HG03469 (cell line): ENCODE measurements around the gene SQOR.
"Not testable (repeated sequence)": the region's sequence is repeated elsewhere in the genome, so short reads cannot be mapped to it uniquely, and the experiment has no call there.

Experiments
- ATAC-seq: cut with Tn5 transposase; IDR thresholded peaks from one replicate; pipeline ENCODE4 v1.9.1; 2021; ENCODE audit warnings: mild to moderate bottlenecking, moderate library complexity, moderate number of reproducible peaks; ENCODE audit not compliant: unreplicated experiment

SQOR gene

GRCh38 chr15:45630917-45631691 is 3.7 kb upstream of the SQOR start:
- no peak for ATAC-seq

DNA sequence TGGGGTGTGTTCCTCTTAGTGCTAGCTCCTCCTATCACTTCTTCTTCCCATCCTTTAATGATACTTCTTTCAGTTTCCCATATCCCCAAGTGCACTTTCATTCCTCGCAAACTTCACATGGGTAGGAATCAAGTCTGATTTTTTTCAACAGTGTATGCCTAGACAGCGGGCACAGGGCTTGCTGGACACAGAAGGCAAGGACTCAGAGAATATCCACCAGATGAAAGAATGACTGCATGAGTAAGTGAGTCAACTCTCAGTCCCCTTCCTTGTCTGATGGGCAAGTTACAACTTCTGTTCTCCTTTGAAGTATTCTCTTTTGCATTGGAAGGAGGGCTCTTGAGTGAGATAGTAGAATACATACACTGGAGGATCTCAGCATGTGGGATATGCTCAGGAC is 3.1 kb upstream of the SQOR start:
- no peak for ATAC-seq

- peak; percentile 29 for ATAC-seq
Measured at GRCh38 chr15:45635191-45635638, 386 bp downstream of the SQOR start.

DNA sequence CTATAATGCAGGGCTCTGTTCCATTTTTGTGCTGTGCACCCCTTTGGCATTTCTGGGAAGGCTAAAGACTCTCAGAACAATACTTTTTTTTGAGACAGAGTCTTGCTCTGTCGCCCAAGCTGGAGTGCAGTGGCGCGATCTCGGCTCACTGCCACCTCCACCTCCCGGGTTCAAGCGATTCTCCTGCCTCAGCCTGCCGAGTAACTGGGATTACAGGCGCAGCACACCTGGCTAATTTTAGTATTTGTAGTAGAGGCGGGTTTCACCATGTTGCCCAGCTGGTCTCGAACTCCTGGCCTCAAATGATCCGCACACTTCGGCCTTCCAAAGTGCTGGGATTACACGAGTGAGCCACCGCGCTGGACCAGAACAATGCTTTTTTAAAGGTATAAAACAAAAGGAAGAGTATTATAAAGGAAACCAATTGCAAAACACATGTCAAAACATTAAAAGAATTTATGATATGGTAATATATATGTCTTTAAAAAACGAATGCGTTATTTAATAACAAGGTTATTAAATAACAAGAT is 999 bp downstream of the SQOR start:
- ATAC-seq, result no peak

DNA sequence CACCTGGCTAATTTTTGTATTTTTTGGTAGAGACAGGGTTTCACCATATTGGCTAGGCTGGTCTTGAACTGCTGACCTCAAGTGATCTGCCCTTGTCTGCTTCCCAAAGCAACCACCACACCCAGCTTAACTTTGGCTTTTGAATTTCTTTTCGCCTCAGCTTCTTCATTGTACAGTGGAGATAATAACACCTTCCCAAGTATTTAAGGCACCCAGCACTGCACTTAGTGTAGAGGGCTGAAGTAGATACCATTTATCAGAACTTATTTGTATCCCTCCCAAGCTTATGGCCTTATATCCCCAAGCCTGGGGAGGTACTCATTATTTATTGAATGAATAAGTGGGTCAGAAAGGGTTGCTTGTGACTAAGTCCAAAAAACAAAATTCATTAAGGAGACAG is 2.3 kb downstream of the SQOR start:
- ATAC-seq, result no peak

- peak; percentile 47 for ATAC-seq
Measured at GRCh38 chr15:45637552-45638033, 2.8 kb downstream of the SQOR start.

- ATAC-seq, result no peak
Measured at GRCh38 chr15:45640616-45641015, 5.8 kb downstream of the SQOR start.

DNA sequence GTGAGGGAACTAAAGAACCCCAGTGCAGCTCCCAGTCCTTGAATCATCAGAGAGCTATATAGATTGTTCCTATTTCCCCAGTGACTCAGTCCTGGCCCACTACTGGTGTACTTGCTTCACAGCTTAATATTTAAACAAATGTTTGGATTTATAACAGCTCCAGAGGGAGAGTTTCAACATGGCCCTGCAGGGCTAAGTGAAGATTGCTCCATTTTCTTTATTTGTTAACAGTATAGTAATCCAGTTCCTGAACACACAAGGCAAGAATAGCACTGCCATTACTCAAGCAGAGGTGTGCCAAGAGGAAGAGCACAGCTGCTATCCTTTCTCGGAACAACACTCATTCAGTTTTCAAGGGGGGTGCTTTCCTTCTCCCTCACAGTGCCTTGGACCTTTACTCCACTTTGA is 6.5 kb downstream of the SQOR start:
- ATAC-seq, result no peak

DNA sequence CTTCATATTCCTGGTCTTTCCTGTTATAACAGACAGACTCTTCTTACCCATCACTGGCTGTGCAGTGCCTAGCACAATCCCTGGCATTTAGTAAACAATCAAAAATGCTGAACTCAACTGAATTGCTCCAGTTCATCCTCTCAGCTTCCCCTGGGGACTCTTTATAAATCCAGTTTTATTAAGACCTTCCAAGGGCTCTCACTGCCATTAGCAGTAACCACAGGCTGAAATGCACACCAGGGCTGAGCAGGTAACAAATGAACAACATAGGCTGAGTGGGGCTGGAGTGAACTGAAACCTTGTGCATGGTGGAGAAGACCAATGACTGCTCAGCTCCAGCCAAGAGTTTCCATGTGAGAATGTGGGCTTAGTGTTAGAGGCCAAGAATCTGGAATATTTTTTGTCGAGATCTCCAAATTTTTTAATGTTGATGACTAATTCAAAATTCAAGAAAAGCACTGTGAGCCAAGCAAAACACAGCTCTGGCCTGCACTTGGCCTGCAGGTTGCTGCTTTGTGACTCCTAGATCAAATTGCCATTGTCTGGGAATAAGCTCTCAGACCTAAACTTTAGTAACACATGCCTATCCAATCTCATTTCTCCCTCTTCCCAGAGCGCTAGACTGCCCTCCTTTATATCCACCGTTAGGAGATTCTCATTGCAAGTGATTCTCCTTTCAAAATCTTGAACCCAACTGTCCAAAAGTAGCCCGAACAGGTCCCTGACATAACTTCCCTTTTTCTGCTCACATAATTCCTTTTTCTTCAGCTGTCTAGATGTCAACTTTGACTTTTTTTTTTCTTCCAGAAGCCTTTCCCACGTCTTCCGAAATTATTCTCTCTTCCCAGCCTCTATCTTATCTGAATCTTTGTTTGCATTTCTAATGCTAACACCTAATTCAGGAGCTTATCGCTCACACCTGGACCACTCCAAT is 7.4 kb downstream of the SQOR start:
- no peak for ATAC-seq

DNA sequence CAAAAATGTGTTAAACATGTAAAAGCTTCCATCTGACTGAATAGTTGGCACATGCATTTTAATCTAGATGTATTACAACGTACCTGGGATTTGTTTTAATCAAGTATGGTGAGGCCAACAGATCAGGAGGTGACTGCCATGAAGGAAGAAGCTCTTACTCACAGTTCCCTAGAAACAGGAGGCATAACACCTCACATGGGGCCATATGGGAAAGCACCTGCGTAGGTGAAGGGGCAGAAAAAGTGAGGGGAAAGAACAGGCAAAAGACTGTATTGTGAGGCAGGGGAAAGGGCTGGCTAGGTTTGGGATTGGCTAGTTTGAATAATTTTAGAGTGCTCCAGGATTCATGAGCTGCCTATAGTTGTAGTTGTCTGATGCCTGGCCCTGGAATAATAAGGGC is 9.6 kb downstream of the SQOR start:
- no peak for ATAC-seq

- ATAC-seq, result no peak
Measured at GRCh38 chr15:45645026-45645980, 10.5 kb downstream of the SQOR start.

DNA sequence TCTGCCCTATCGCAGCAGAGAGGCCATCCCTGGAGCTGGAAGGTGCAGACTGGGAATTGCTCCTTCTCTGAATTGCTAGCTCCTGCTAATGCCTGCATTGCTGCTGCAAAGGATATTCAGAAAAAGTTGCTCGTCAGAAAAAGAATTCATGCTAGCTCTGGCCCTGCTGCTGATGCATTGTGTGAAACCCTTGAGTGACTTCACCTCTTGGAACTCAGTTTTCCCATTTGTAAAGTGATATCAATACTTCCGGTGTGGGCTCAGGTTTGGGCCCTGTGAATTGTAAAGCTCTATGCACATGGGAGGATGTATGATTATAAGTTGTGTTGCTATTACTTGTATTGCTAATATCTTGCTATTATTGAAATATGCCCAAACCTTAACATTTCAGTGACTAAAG is 11.4 kb downstream of the SQOR start:
- ATAC-seq, result no peak

DNA sequence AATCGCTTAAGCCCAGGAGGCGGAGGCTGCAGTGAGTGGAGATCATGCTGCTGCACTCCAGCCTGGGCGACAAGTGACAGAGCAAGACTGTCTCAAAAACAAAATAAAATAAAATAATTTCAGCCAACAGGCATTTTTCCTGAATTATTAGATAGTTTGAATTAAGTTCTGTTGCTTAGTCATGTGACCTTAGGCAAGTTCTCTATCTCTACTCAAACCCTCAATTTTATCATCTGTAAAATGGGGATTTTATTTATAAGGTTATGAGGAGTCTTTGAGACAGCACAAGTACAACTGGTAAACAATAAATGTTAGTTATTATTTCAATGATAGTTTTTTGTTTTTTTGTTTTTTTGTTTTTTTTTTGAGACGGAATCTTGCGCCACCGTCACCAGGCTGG is 13.0 kb downstream of the SQOR start:
- ATAC-seq, result no peak

DNA sequence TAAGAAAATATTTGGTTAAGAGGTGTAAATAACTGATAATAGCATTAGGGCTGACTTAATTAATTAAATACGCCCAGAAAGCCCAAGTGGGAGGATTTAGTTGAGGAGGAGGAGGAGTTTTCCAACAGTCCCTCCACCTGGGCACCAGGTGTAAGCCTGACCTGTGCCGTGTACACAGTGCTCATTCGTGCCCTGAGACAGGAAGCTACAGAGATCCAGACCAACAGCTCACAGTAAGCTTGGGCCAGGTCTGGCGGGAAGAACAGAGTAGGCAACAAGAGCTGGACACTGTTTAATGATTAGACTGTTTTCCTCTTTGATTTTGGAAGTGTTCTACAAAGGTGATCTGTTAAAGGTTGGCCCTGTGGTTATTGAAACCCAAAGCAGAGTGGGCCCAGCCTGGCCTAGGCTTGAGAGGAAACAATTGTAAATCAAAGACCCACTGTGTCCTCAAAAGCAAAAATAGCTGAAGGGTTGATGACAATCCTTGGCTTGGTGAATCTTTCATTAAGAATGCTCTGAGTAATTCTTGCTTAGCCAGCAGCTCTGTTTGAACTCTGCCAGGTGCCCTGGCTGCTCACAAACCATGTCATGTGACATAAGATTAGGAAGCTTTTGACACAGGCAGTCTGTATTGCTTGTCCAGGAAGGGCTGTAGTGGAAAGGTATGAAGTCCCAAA is 13.8 kb downstream of the SQOR start:
- ATAC-seq, result peak; percentile 45

DNA sequence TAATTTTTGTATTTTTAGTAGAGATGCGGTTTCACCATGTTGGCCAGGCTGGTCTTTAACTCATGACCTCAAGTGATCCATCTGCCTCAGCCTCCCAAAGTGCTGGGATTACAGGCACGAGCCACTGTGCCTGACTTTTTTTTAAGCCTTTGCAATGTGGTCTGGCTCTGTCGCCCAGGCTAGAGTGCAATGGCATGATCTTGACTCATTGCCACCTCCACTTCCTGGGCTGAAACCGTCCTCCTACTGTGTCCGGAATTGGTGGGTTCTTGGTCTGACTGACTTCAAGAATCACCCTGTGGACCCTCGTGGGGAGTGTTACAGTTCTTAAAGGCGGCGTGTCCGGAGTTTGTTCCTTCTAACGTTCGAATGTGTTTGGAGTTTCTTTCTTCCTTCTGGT is 15.2 kb downstream of the SQOR start:
- not testable (repeated sequence) for ATAC-seq

GRCh38 chr15:45650889-45651525 is 16.2 kb downstream of the SQOR start:
- ATAC-seq, result no peak

- no peak for ATAC-seq
Measured at GRCh38 chr15:45653702-45654424, 19.0 kb downstream of the SQOR start.

GRCh38 chr15:45654749-45655148 is 19.9 kb downstream of the SQOR start:
- no peak for ATAC-seq

- ATAC-seq, result no peak
Measured at GRCh38 chr15:45657254-45657653, 22.4 kb downstream of the SQOR start.
